AG04450 (cell line): ENCODE data around the gene NNT. TPM values are rescaled to one million over a fixed set of nuclear protein-coding genes. Genes with fewer than 3 reads are reported as not detected.

Experiments
- CTCF ChIA-PET: fragments of 300-600, 350-600 bp; formaldehyde crosslinking; extraction: SDS; loops from one replicate; lab custom pipeline; 2022; ENCODE audit warnings: antibody characterized with exemption, inconsistent platforms; lab: Charles Lee
- POLR2A ChIA-PET: fragments of 350-600 bp; formaldehyde crosslinking; extraction: SDS; loops from one replicate; lab custom pipeline; 2021; ENCODE audit warnings: antibody characterized with exemption, inconsistent platforms; lab: Yijun Ruan, JAX
- DNase-seq: peaks from one replicate; pipeline ENCODE4 v3.0.0-alpha.2; 2011; ENCODE audit warnings: low read depth, low spot score
- H3K27ac ChIP-seq: one replicate; pipeline ENCODE4 v1.5.1; 2012; ENCODE audit warnings: low read depth, low read length, control low read depth
- H3K27me3 ChIP-seq: one replicate; pipeline ENCODE4 v1.6.0; 2012; ENCODE audit warnings: low read length; ENCODE audit not compliant: control insufficient read depth, insufficient read depth
- H3K4me3 ChIP-seq: 2 replicates; pipeline ENCODE4 v1.5.1; 2011; ENCODE audit warnings: mild to moderate bottlenecking, low read depth, low read length, control low read depth
- H3K9me3 ChIP-seq: 2 replicates; pipeline ENCODE4 v1.5.1; 2012; ENCODE audit warnings: low read length; ENCODE audit not compliant: control insufficient read depth, insufficient read depth
- polyA plus RNA-seq: library from polyadenylated mRNA; depleted of rRNA; stranded (reverse); fragments of >200 nt; gene quantifications from 2 replicates; pipeline ENCODE4 v1.2.3, GENCODE V29; 2011
- TF ChIP-seq, protein P1 (sequence below): IDR thresholded peaks from 2 replicates; pipeline ENCODE4 v1.5.1; 2011; ENCODE audit warnings: low read depth, low read length, control low read depth, inconsistent platforms

The NNT gene
- polyA plus RNA-seq, 1 experiment: 64.6 TPM

- ChIA-PET CTCF (interaction anchor here (0.6 to 1.1 kb wide), 3 partner anchors 44 to 647 kb away, joined by 3 to 5 read pairs (median 5); no protein-coding TSS in a partner anchor), POLR2A (interaction anchor here (0.7 kb wide), 1 partner anchor 85 kb away, joined by 6 read pairs; no protein-coding TSS in a partner anchor)
- DNase-seq: no peak
Observed at GRCh38 chr5:43685252-43685950, 82.4 kb downstream of the NNT start.

GRCh38 chr5:43687275-43687674 is 84.3 kb downstream of the NNT start:
- POLR2A ChIA-PET: interaction anchor here (0.8 kb wide), 1 partner anchor 203 kb away, joined by 9 read pairs; the partner anchor contains the start of gene TMEM267
- Histone ChIP-seq H3K9me3 (no peaks in the 10 kb centered on the region), H3K27ac (no peak overlapping the region), H3K4me3 (no peak overlapping the region), H3K27me3 (no peaks in the 10 kb centered on the region)
- CTCF ChIA-PET: interaction anchor here (0.6 to 2.8 kb wide), 3 partner anchors 56 to 646 kb away, joined by 3 to 16 read pairs (median 4); no protein-coding TSS in a partner anchor
- no peak for DNase-seq
- TF ChIP-seq, protein P1, sequence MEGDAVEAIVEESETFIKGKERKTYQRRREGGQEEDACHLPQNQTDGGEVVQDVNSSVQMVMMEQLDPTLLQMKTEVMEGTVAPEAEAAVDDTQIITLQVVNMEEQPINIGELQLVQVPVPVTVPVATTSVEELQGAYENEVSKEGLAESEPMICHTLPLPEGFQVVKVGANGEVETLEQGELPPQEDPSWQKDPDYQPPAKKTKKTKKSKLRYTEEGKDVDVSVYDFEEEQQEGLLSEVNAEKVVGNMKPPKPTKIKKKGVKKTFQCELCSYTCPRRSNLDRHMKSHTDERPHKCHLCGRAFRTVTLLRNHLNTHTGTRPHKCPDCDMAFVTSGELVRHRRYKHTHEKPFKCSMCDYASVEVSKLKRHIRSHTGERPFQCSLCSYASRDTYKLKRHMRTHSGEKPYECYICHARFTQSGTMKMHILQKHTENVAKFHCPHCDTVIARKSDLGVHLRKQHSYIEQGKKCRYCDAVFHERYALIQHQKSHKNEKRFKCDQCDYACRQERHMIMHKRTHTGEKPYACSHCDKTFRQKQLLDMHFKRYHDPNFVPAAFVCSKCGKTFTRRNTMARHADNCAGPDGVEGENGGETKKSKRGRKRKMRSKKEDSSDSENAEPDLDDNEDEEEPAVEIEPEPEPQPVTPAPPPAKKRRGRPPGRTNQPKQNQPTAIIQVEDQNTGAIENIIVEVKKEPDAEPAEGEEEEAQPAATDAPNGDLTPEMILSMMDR: no peak

More at GRCh38 chr5:43685252-43685950, 82.4 kb downstream of the NNT start:
- no peak overlapping the region for H3K4me3 ChIP-seq
- no peaks in the 10 kb centered on the region for H3K9me3 ChIP-seq
- H3K27me3 ChIP-seq: no peaks in the 10 kb centered on the region
- H3K27ac ChIP-seq: no peak overlapping the region
- TF ChIP-seq, protein P1: no peak

DNA sequence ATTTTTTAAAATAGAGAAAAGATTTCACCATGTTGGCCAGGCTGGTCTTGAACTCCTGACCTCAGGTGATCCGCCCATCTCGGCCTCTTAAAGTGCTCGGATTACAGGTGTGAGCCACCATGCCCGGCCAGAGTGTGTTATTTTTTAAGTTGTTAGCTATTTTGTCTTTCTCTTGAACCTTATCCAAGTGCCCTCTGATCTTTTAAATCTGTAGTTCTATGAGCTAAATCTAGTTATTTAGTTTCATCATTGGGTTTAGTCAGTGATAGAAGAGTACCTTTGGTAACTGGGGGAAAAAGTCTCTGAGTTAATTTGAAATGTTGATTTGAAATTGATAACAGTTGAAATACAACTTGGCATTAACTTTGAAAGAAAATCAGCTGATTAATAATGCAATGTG is 88.3 kb downstream of the NNT start:
- H3K4me3 ChIP-seq: no peak overlapping the region
- POLR2A ChIA-PET: no interaction called here
- DNase-seq: no peak
- TF ChIP-seq, protein P1: no peak
- H3K27ac ChIP-seq: no peak overlapping the region
- no peaks in the 10 kb centered on the region for H3K27me3 ChIP-seq
- CTCF ChIA-PET: interaction anchor here (0.7 to 2.8 kb wide), 4 partner anchors 11 to 67 kb away, joined by 3 to 14 read pairs (median 3); no protein-coding TSS in a partner anchor
- H3K9me3 ChIP-seq: peaks cover under 1% of the 10 kb centered on the region; the same call in 1 of the 2 replicates

DNA sequence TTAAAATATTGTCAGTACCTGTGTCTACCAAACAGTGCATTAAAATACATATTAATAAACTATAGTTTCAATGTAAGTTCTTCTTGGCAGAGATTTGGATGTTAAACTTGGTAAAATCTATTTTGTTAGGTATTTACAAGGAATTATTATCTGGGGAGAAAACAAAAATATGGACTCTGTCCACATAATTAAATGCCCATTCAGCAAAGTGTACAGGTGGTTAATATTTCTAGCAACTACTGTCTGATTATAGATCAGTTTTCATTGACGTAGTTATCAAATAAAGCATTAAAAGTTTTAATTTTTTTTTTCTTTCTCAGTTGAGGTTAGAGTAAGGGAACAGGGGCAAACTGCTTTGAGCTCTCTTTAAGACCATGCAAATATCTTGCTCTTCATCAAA is 88.9 kb downstream of the NNT start:
- Histone ChIP-seq H3K27ac (no peak overlapping the region), H3K4me3 (no peak overlapping the region), H3K9me3 (peaks cover 5% of the 10 kb centered on the region; the same call in 1 of the 2 replicates), H3K27me3 (no peaks in the 10 kb centered on the region)
- CTCF ChIA-PET: interaction anchor here (0.7 to 2.8 kb wide), 2 partner anchors 29 to 61 kb away, joined by 3 to 14 read pairs; no protein-coding TSS in a partner anchor
- TF ChIP-seq, protein P1: no peak
- no peak for DNase-seq
- POLR2A ChIA-PET: no interaction called here

DNA sequence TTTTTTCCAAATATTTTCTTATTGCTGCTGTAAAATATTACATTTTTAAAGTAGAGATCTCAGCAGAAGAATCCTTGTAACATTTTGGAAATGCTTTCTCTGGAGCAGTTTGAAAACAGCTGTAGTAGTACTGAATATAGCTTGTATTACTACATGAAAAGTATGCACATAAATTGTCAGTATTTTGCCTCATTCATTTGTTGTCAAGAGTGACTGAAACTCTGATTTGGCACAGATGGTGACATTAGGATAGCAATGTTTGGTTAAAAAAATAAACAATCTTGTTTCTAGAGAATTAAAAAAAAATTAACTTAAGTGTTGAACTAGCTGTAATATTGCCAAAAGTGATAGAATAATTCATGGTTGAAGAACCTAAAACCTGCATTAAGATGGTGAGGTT is 90.4 kb downstream of the NNT start:
- CTCF ChIA-PET: interaction anchor here (1.5 kb wide), 1 partner anchor 62 kb away, joined by 9 read pairs; no protein-coding TSS in a partner anchor

More for the DNA sequence above, 90.4 kb downstream of the NNT start:
- TF ChIP-seq, protein P1: no peak
- POLR2A ChIA-PET: no interaction called here
- no peak for DNase-seq
- Histone ChIP-seq H3K9me3 (peaks cover 5% of the 10 kb centered on the region; the same call in 1 of the 2 replicates), H3K27me3 (no peaks in the 10 kb centered on the region), H3K27ac (no peak overlapping the region), H3K4me3 (no peak overlapping the region)
